Endothelial cell of umbilical vein (primary cell): ENCODE results near the gene MYRIP.

ENCODE experiments used
- POLR2A ChIP-seq: IDR thresholded peaks from 2 replicates; pipeline ENCODE4 v1.6.1; 2012; ENCODE audit warnings: low read depth, mild to moderate bottlenecking, control low read depth, low read length
- POLR2AphosphoS5 ChIP-seq: IDR thresholded peaks from 2 replicates; pipeline ENCODE4 v1.6.1; 2012; ENCODE audit warnings: low read depth, mild to moderate bottlenecking, control low read depth, low read length, moderate library complexity; ENCODE audit not compliant: insufficient read depth
- TF ChIP-seq, protein P1 (sequence below), 2 donors: IDR thresholded peaks; 1 replicate in 1 of 2; 2 replicates in 1 of 2; pipeline ENCODE4 v1.5.1; 2011; ENCODE audit warnings: low read length in 2 of 2, mild to moderate bottlenecking in 2 of 2, moderate library complexity in 2 of 2, control low read depth in 1 of 2, inconsistent platforms in 1 of 2, low read depth in 1 of 2; ENCODE audit not compliant: insufficient read depth in 1 of 2; ENCODE audit errors: extremely low read depth in 1 of 2

GRCh38 chr3:39980058-39980457 lies 170.6 kb downstream of the MYRIP start:
- TF ChIP-seq POLR2AphosphoS5 (no peak), POLR2A (no peak)
- TF ChIP-seq, protein P1, sequence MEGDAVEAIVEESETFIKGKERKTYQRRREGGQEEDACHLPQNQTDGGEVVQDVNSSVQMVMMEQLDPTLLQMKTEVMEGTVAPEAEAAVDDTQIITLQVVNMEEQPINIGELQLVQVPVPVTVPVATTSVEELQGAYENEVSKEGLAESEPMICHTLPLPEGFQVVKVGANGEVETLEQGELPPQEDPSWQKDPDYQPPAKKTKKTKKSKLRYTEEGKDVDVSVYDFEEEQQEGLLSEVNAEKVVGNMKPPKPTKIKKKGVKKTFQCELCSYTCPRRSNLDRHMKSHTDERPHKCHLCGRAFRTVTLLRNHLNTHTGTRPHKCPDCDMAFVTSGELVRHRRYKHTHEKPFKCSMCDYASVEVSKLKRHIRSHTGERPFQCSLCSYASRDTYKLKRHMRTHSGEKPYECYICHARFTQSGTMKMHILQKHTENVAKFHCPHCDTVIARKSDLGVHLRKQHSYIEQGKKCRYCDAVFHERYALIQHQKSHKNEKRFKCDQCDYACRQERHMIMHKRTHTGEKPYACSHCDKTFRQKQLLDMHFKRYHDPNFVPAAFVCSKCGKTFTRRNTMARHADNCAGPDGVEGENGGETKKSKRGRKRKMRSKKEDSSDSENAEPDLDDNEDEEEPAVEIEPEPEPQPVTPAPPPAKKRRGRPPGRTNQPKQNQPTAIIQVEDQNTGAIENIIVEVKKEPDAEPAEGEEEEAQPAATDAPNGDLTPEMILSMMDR (IDR thresholded peaks at IDR 0.05; ENCODE audit: extremely low read depth in 1 of 2, insufficient read depth in 1 of 2, low read depth in 1 of 2, low read length in 2 of 2), result no peak
